Breast epithelium (tissue), 4 donors: ENCODE data around the gene CYFIP1. TPM values are rescaled to one million over a fixed set of nuclear protein-coding genes. Genes with fewer than 3 reads are reported as not detected.

Experiments used
- DNase-seq, 2 donors: peaks; one replicate each; pipeline ENCODE4 v3.0.0-alpha.2; 2019; ENCODE audit warnings: low spot score in 2 of 2
- H3K27ac ChIP-seq, 2 donors: fragments of 200-600 bp; sonication (generic) in 1 of 2; one replicate each; pipeline ENCODE4 v1.5.1; 2016 to 2019; ENCODE audit warnings: mild to moderate bottlenecking in 1 of 2
- H3K27me3 ChIP-seq, 2 donors: fragments of 200-600 bp; sonication (generic) in 1 of 2; one replicate each; pipeline versions ENCODE4 v1.5.1 to v1.6.0; 2017 to 2019; ENCODE audit warnings: control low read depth in 1 of 2, mild to moderate bottlenecking in 1 of 2
- H3K36me3 ChIP-seq: fragments of 200-600 bp; one replicate; pipeline ENCODE4 v1.5.1; 2019
- H3K4me1 ChIP-seq, 2 donors: fragments of 200-600 bp; sonication (generic); one replicate each; pipeline ENCODE4 v1.5.1; 2016 to 2019; ENCODE audit warnings: control low read depth in 1 of 2
- H3K4me3 ChIP-seq, 3 donors: fragments of 200-600 bp; sonication (generic); 1 replicate in 2 of 3; 2 replicates in 1 of 3; pipeline ENCODE4 v1.5.1; 2016 to 2019; ENCODE audit warnings: mild to moderate bottlenecking in 3 of 3, moderate library complexity in 2 of 3
- H3K9me3 ChIP-seq, 2 donors: fragments of 200-600 bp; sonication (generic) in 1 of 2; one replicate each; pipeline ENCODE4 v1.5.1; 2016 to 2019; ENCODE audit warnings: control low read depth in 1 of 2
- POLR2A ChIP-seq: fragments of 450-650 bp; IDR thresholded peaks from one replicate; pipeline ENCODE4 v1.6.1; 2016; ENCODE audit warnings: antibody characterized with exemption, mild to moderate bottlenecking, moderate library complexity
- POLR2AphosphoS5 ChIP-seq, 3 donors: sonication (generic); formaldehyde crosslinking; IDR thresholded peaks; one replicate each; pipeline ENCODE4 v1.6.1; 2017; ENCODE audit warnings: antibody characterized with exemption in 3 of 3
- intact Hi-C: fragments of 100-400 bp; cut with DNase I; formaldehyde crosslinking; loops from one replicate; pipeline ENCODE4 v1.15.1; 2023; ENCODE audit warnings: low total_unique reads
- total RNA-seq, 3 donors: library from RNA; depleted of rRNA; stranded (reverse); fragments of >200 nt; gene quantifications; one replicate each; pipeline ENCODE4 v1.1.0, GENCODE V29; 2016
- TF ChIP-seq, protein P1 (sequence below), 3 donors: fragments of 450-650 bp; IDR thresholded peaks; one replicate each; pipeline ENCODE4 v1.5.1; 2016 to 2017; ENCODE audit warnings: antibody characterized with exemption in 3 of 3, mild to moderate bottlenecking in 3 of 3, moderate library complexity in 3 of 3

Gene CYFIP1
- total RNA-seq, 3 donors from 2014 or later, result 97.9 to 128 (median 124) TPM

DNA sequence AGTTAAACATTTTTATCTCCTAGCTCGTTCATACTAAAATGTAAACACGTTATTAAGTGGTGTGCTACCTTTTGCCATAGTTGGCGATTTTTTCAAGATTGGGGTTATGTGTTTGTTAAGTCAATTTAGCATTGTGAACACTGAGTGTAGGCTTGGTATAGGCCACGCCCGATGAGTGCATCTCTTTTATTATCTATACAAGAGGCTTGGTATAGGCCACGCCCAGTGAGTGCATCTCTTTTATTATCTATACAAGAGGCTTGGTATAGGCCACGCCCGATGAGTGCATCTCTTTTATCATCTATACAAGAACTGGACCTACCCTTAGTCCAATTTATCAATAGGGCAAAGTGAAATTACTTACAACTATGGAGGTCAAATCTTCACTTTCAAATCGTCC is 71.3 kb downstream of the CYFIP1 start:
- Histone ChIP-seq H3K4me1 (no peaks in the 10 kb centered on the region), H3K4me3 (no peak overlapping the region), H3K27me3 (no peaks in the 10 kb centered on the region), H3K27ac (no peak overlapping the region), H3K9me3 (no peaks in the 10 kb centered on the region), H3K36me3 (peaks cover 34% of the 10 kb centered on the region)
- DNase-seq, result no peak
- TF ChIP-seq POLR2AphosphoS5 (IDR thresholded peaks at IDR 0.05) (no peak), POLR2A (no peak)
- TF ChIP-seq, protein P1, sequence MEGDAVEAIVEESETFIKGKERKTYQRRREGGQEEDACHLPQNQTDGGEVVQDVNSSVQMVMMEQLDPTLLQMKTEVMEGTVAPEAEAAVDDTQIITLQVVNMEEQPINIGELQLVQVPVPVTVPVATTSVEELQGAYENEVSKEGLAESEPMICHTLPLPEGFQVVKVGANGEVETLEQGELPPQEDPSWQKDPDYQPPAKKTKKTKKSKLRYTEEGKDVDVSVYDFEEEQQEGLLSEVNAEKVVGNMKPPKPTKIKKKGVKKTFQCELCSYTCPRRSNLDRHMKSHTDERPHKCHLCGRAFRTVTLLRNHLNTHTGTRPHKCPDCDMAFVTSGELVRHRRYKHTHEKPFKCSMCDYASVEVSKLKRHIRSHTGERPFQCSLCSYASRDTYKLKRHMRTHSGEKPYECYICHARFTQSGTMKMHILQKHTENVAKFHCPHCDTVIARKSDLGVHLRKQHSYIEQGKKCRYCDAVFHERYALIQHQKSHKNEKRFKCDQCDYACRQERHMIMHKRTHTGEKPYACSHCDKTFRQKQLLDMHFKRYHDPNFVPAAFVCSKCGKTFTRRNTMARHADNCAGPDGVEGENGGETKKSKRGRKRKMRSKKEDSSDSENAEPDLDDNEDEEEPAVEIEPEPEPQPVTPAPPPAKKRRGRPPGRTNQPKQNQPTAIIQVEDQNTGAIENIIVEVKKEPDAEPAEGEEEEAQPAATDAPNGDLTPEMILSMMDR (IDR thresholded peaks at IDR 0.05), result no peak
- intact Hi-C loops, result no loop called here

DNA sequence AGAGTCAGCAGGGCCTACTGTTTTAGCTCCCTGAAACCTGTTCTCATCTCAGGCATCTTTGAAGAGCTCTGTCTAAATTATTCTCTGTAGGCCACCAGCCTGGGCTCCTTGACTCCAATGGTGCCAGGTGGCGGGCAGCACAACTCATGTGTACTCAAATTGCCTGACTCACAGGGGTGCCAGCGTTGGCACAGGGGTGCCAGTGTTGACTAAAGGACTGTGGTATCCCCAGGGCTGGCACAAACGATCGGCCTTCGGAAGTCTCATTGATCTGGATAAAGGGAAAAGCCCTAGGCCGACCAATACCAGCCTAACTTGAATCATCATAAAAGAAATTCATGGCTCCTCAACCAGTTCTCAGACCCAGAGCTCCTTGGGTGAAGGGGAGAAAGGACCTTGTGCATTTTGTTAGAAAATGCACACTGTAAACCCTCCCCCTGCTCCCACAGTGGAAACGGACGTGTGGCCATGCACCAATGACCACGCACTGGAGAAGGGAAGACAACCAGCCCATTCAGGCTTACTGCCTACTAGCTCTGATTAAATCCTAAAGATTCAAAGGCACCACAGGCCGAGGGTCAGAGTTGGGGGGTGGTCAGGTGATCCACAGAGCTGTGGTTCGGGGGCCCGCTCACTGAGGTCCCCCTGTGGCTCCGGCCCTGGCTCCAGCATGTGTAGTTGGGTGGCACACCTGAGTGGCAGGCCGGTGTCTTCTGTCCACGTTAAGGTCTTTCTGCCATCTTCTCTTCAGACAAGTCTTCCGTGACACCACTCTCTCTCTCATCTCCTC is 72.8 kb downstream of the CYFIP1 start:
- intact Hi-C loops, result no loop called here
- Histone ChIP-seq H3K4me1 (no peaks in the 10 kb centered on the region), H3K27ac (no peak overlapping the region), H3K9me3 (no peaks in the 10 kb centered on the region), H3K36me3 (peaks cover 28% of the 10 kb centered on the region), H3K27me3 (no peaks in the 10 kb centered on the region), H3K4me3 (no peak overlapping the region)
- DNase-seq, result no peak
- TF ChIP-seq, protein P1 (IDR thresholded peaks at IDR 0.05), result no peak
- TF ChIP-seq POLR2A (no peak), POLR2AphosphoS5 (IDR thresholded peaks at IDR 0.05) (no peak)

DNA sequence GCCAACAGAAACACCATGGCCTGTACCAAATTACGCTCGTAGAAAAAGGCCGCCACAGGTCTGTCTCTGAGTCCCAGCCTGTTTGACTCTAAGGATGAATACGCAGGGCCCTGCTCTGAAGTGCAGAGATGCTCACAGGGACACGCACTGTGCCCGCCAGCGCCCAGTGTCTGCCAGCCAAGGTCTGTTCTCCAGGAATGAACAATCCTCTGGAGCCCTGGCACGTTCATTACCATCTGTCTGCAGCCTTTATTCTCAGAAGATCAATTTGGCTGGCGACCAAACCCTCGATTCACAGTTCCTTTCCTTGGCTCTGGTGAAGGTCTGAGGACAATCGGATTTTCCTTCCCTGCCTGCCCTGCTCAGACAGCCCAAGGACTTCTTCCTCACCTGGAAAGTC is 75.4 kb downstream of the CYFIP1 start:
- no peaks in the 10 kb centered on the region for H3K4me1 ChIP-seq
- no peaks in the 10 kb centered on the region for H3K9me3 ChIP-seq
- H3K27ac ChIP-seq, result no peak overlapping the region
- TF ChIP-seq POLR2AphosphoS5 (IDR thresholded peaks at IDR 0.05) (no peak), POLR2A (no peak)
- TF ChIP-seq, protein P1 (IDR thresholded peaks at IDR 0.05), result no peak
- no peaks in the 10 kb centered on the region for H3K27me3 ChIP-seq
- H3K36me3 ChIP-seq, result peaks cover 19% of the 10 kb centered on the region
- no peak for DNase-seq
- H3K4me3 ChIP-seq, result no peak overlapping the region
- intact Hi-C loops, result no loop called here

DNA sequence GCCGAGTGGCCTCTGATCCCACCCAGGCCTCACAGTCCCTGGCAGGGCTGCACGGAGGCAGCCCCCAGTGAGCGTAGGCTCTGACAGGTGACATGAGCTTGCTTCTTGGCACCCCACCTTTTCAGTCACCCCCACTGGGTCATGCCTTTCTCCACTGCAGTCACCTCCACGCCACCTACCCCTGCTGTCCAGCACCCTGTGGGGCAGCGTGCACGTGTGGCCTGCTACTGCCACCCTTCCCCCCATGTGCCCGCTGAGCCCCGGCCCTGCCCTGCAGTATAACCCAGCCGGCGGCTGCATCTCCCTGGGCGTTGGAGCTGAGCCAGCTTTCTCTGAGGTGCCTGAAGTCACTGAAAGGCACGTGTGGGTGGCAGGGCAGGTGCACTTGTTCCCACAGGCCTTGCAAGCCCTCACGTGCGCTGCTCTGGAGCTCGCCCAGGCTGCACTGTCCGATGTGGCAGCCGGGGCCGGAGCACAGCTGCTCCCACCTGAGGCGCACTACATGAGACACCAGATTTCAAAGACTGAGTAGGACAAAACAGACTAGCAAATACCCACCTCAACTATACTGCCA is 76.1 kb downstream of the CYFIP1 start:
- Histone ChIP-seq H3K27me3 (no peaks in the 10 kb centered on the region), H3K4me1 (no peaks in the 10 kb centered on the region), H3K4me3 (no peak overlapping the region), H3K36me3 (peaks cover 12% of the 10 kb centered on the region), H3K9me3 (no peaks in the 10 kb centered on the region), H3K27ac (no peak overlapping the region)
- DNase-seq, result no peak
- intact Hi-C loops, result no loop called here
- no peak for TF ChIP-seq POLR2A
- TF ChIP-seq, protein P1 (IDR thresholded peaks at IDR 0.05), result no peak
- TF ChIP-seq POLR2AphosphoS5 (IDR thresholded peaks at IDR 0.05), result no peak

DNA sequence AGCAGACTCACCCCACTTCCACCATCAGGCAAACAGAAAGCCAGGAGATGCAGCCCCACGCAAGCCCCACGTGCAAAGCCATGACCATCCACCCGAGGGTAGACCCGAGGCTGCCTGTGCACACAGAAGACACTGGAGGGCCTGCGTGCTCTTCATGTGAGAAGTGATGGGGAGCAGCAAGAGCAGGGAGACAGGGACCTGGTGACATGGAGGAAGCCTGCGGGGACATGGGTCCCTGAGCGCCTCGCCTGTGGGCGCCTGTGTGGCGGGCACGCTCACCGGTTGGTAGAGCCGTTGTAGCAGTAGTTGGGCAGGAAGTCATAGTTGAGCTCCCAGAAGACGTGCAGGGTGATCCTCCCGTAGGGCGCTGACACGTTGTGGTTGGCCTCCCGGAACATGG is 76.7 kb downstream of the CYFIP1 start:
- no peak for DNase-seq
- no peak overlapping the region for H3K27ac ChIP-seq

More for the DNA sequence above, 76.7 kb downstream of the CYFIP1 start:
- TF ChIP-seq, protein P1 (IDR thresholded peaks at IDR 0.05), result no peak
- TF ChIP-seq POLR2A, result no peak
- TF ChIP-seq POLR2AphosphoS5 (IDR thresholded peaks at IDR 0.05), result no peak
- Histone ChIP-seq H3K27me3 (no peaks in the 10 kb centered on the region), H3K4me3 (no peak overlapping the region), H3K36me3 (peaks cover 9% of the 10 kb centered on the region), H3K9me3 (no peaks in the 10 kb centered on the region), H3K4me1 (no peaks in the 10 kb centered on the region)
- intact Hi-C loops, result no loop called here
